Lower lobe of right lung (tissue), 2 donors: Measurements from ENCODE around the gene DNAJC1. TPM values are rescaled to one million over a fixed set of nuclear protein-coding genes. Genes with fewer than 3 reads are reported as not detected.

Experiments
- ATAC-seq, 2 donors: fragments of 200-7000 bp; cut with Tn5 transposase; one replicate each; pipeline ENCODE4 v1.9.1; 2020 to 2022; ENCODE audit warnings: mild to moderate bottlenecking in 2 of 2, moderate library complexity in 2 of 2
- DNase-seq: peaks from one replicate; pipeline ENCODE4 v3.0.0-alpha.2; 2020
- H3K27ac ChIP-seq: fragments of 200-600 bp; one replicate; pipeline ENCODE4 v1.8.0; 2022
- H3K27me3 ChIP-seq: fragments of 200-600 bp; one replicate; pipeline ENCODE4 v1.8.0; 2022; ENCODE audit warnings: low read depth
- H3K36me3 ChIP-seq: fragments of 200-600 bp; one replicate; pipeline ENCODE4 v1.8.0; 2022; ENCODE audit warnings: mild to moderate bottlenecking
- H3K4me1 ChIP-seq: fragments of 200-600 bp; one replicate; pipeline ENCODE4 v1.8.0; 2022
- H3K4me3 ChIP-seq: fragments of 200-600 bp; one replicate; pipeline ENCODE4 v1.8.0; 2022; ENCODE audit warnings: mild to moderate bottlenecking
- H3K9me3 ChIP-seq: fragments of 200-600 bp; one replicate; pipeline ENCODE4 v1.8.0; 2022
- CTCF ChIP-seq: fragments of 200-600 bp; IDR thresholded peaks from one replicate; pipeline ENCODE4 v1.8.0; 2022; ENCODE audit warnings: antibody characterized with exemption, mild to moderate bottlenecking
- intact Hi-C: fragments of 100-400 bp; cut with DNase I; formaldehyde crosslinking; loops from one replicate; pipeline ENCODE4 v1.11.0; 2022
- total RNA-seq: library from RNA; stranded (reverse); fragmentation: NEBNext Ultra II Directional; extraction: Animal tissue kit (Norgen Biotek cat#: 25700); gene quantifications from one replicate; pipeline ENCODE4 v1.2.1, GENCODE V29; 2021
- donor health status: DM: no; HTN: yes; CAD: no; lungs with severe emphysema.

DNAJC1 gene
- total RNA-seq, 1 donor from 2014 or later = 32.5 TPM

DNA sequence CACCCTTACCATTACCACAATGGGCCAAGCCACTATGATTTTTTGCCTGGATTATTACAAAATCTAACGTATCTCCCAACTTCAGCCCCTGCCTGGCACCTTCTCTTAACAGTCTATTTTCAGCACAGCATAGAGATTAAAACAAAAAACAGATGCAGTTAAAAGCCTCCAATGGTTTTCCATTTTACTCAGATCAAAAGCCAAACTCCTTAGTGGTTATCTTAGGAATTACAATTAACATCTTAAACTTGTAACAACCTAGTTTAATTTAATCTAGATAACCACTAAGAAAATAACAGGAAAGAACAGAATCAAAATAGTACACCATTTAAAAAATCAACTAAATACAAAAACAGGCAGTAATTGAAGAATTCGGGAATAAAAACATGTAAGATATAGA is 43.5 kb downstream of the DNAJC1 start:
- Histone ChIP-seq H3K9me3 (no peaks in the 10 kb centered on the region), H3K4me3 (no peak overlapping the region), H3K4me1 (no peaks in the 10 kb centered on the region), H3K27ac (no peak overlapping the region), H3K36me3 (no peaks in the 10 kb centered on the region), H3K27me3 (no peaks in the 10 kb centered on the region)
- no peak for DNase-seq
- intact Hi-C loops = no loop called here
- no peak for TF ChIP-seq CTCF
- ATAC-seq = no peak

DNA sequence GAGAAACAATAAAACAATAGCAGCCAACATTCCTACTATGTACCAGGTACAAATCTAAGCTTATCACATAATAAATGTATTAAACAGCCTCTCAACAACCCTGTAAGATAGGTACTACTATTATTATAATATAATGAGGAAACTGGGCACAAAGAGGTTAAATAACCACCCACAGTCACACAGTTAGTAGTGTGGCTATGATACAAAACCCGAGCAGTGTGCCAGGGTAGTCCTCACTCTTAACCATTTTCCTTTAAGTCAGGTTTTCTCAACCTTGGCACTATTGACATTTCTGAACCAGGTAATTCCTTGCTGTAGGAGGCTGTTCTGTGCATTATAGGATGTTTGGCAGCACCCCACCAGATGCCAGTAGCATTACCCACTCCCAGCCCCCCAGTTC is 48.8 kb downstream of the DNAJC1 start:
- no peak for DNase-seq
- ATAC-seq = no peak
- intact Hi-C loops = no loop called here

GRCh38 chr10:21954132-21954531 is 49.4 kb downstream of the DNAJC1 start:
- Histone ChIP-seq H3K27ac (no peak overlapping the region), H3K4me3 (no peak overlapping the region)
- intact Hi-C loops = no loop called here

More for the DNA sequence above, 48.8 kb downstream of the DNAJC1 start:
- no peak overlapping the region for H3K27ac ChIP-seq
- H3K27me3 ChIP-seq = no peaks in the 10 kb centered on the region
- no peak for TF ChIP-seq CTCF
- H3K36me3 ChIP-seq = no peaks in the 10 kb centered on the region
- H3K4me3 ChIP-seq = no peak overlapping the region
- peaks cover 12% of the 10 kb centered on the region for H3K4me1 ChIP-seq
- H3K9me3 ChIP-seq = no peaks in the 10 kb centered on the region

GRCh38 chr10:21953585-21954057 is 49.9 kb downstream of the DNAJC1 start:
- Histone ChIP-seq H3K27ac (no peak overlapping the region), H3K4me3 (no peak overlapping the region), H3K9me3 (no peaks in the 10 kb centered on the region), H3K4me1 (peaks cover 12% of the 10 kb centered on the region), H3K36me3 (no peaks in the 10 kb centered on the region), H3K27me3 (no peaks in the 10 kb centered on the region)
- TF ChIP-seq CTCF = peak; percentile 43
- intact Hi-C loops = no loop called here
- ATAC-seq (peak in 1 of 2 donors; percentile 59), DNase-seq (no peak)

More at GRCh38 chr10:21954132-21954531, 49.4 kb downstream of the DNAJC1 start:
- H3K36me3 ChIP-seq = no peaks in the 10 kb centered on the region
- no peak for DNase-seq
- H3K9me3 ChIP-seq = no peaks in the 10 kb centered on the region
- H3K27me3 ChIP-seq = no peaks in the 10 kb centered on the region
- peaks cover 12% of the 10 kb centered on the region for H3K4me1 ChIP-seq
- TF ChIP-seq CTCF = no peak
- ATAC-seq = peak in 1 of 2 donors; percentile 40

GRCh38 chr10:21950566-21950965 is 53.0 kb downstream of the DNAJC1 start:
- no peak overlapping the region for H3K4me3 ChIP-seq
- DNase-seq (no peak), ATAC-seq (peak in 1 of 2 donors; percentile 12)
- no peaks in the 10 kb centered on the region for H3K9me3 ChIP-seq
- intact Hi-C loops = no loop called here
- H3K27me3 ChIP-seq = no peaks in the 10 kb centered on the region
- H3K36me3 ChIP-seq = no peaks in the 10 kb centered on the region
- H3K27ac ChIP-seq = no peak overlapping the region
- TF ChIP-seq CTCF = no peak
- peaks cover 12% of the 10 kb centered on the region for H3K4me1 ChIP-seq

DNA sequence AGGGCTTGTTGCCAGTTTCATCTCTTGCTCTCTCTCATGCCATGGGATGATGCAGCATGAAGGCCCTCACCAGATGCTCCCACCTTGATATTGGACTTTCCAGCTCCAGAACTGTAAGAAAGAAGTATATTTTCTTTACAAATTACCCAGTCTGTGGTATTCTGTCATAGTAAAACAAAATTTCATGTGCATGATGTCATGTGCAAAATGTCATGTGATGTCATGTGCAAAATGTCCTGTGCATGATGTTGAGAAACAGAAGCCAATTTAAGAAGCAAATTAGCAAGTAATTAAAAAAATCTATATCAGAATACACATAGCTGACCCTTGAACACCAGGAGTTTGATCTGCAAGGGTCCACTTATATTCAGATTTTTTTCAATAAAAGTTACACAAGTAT is 56.6 kb downstream of the DNAJC1 start:
- peaks cover 13% of the 10 kb centered on the region for H3K4me1 ChIP-seq
- no peak for TF ChIP-seq CTCF
- H3K4me3 ChIP-seq = no peak overlapping the region
- H3K9me3 ChIP-seq = no peaks in the 10 kb centered on the region
- H3K36me3 ChIP-seq = no peaks in the 10 kb centered on the region
- H3K27ac ChIP-seq = no peak overlapping the region
- intact Hi-C loops = no loop called here
- DNase-seq = no peak
- ATAC-seq = no peak
- H3K27me3 ChIP-seq = no peaks in the 10 kb centered on the region
